ENCODE data around the gene CHI3L1. TPM values are rescaled to one million over a fixed set of nuclear protein-coding genes. Genes with fewer than 3 reads are reported as not detected.

Gene CHI3L1
- total RNA-seq, 2 experiments from 2014 or later: 0.24 to 0.44 TPM

GRCh38 chr1:203178821-203179666 lies 7.5 kb downstream of the CHI3L1 start:
- intact Hi-C loops (cut with micrococcal nuclease): no loop called here
- Mint-ChIP-seq H3K9me3 (no peaks in the 10 kb centered on the region), H3K27me3 (ENCODE audit: low read depth) (no peaks in the 10 kb centered on the region), H3K4me3 (no peak overlapping the region), H3K4me1 (ENCODE audit: low read depth) (no peaks in the 10 kb centered on the region), H3K36me3 (ENCODE audit: low read depth) (no peaks in the 10 kb centered on the region), H3K27ac (no peak overlapping the region)
- no peak for DNase-seq
- CTCF ChIA-PET: interaction anchor here (0.7 kb wide), 1 partner anchor 31 kb away, joined by 3 read pairs; no protein-coding TSS in a partner anchor

- CTCF ChIA-PET: no interaction called here
- intact Hi-C loops (cut with micrococcal nuclease): no loop called here
- Mint-ChIP-seq H3K27ac (no peak overlapping the region), H3K4me3 (no peak overlapping the region), H3K27me3 (ENCODE audit: low read depth) (no peaks in the 10 kb centered on the region), H3K4me1 (ENCODE audit: low read depth) (no peaks in the 10 kb centered on the region), H3K36me3 (ENCODE audit: low read depth) (no peaks in the 10 kb centered on the region), H3K9me3 (no peaks in the 10 kb centered on the region)
- DNase-seq: no peak
These were observed 8.4 kb downstream of the CHI3L1 start for GRCh38 chr1:203178083-203178482.

- H3K27me3 Mint-ChIP-seq (ENCODE audit: low read depth): no peaks in the 10 kb centered on the region
These were observed 8.9 kb downstream of the CHI3L1 start for GRCh38 chr1:203177470-203178039.

GRCh38 chr1:203177036-203177405 lies 9.5 kb downstream of the CHI3L1 start:
- Mint-ChIP-seq H3K27me3 (ENCODE audit: low read depth) (no peaks in the 10 kb centered on the region), H3K4me1 (ENCODE audit: low read depth) (no peaks in the 10 kb centered on the region), H3K36me3 (ENCODE audit: low read depth) (no peaks in the 10 kb centered on the region), H3K4me3 (no peak overlapping the region), H3K27ac (no peak overlapping the region), H3K9me3 (no peaks in the 10 kb centered on the region)
- no peak for DNase-seq
- intact Hi-C loops (cut with micrococcal nuclease): no loop called here
- CTCF ChIA-PET: interaction anchor here (1.5 kb wide), 1 partner anchor 40 kb away, joined by 4 read pairs; no protein-coding TSS in a partner anchor

More at GRCh38 chr1:203177470-203178039, 8.9 kb downstream of the CHI3L1 start:
- Mint-ChIP-seq H3K4me3 (no peak overlapping the region), H3K36me3 (ENCODE audit: low read depth) (no peaks in the 10 kb centered on the region), H3K27ac (no peak overlapping the region), H3K9me3 (no peaks in the 10 kb centered on the region), H3K4me1 (ENCODE audit: low read depth) (no peaks in the 10 kb centered on the region)
- DNase-seq: no peak
- CTCF ChIA-PET: interaction anchor here (1.5 kb wide), 1 partner anchor 39 kb away, joined by 4 read pairs; no protein-coding TSS in a partner anchor
- intact Hi-C loops (cut with micrococcal nuclease): no loop called here

- no peaks in the 10 kb centered on the region for H3K4me1 Mint-ChIP-seq (ENCODE audit: low read depth)
- H3K27me3 Mint-ChIP-seq (ENCODE audit: low read depth): no peaks in the 10 kb centered on the region
- H3K27ac Mint-ChIP-seq: no peak overlapping the region
- H3K4me3 Mint-ChIP-seq: no peak overlapping the region
- CTCF ChIA-PET: interaction anchor here (0.7 to 1.5 kb wide), 2 partner anchors 9 to 40 kb away, joined by 3 to 4 read pairs; no protein-coding TSS in a partner anchor
- intact Hi-C loops (cut with micrococcal nuclease): no loop called here
- no peaks in the 10 kb centered on the region for H3K36me3 Mint-ChIP-seq (ENCODE audit: low read depth)
- no peaks in the 10 kb centered on the region for H3K9me3 Mint-ChIP-seq
- DNase-seq: no peak
These were observed 10.1 kb downstream of the CHI3L1 start for GRCh38 chr1:203176273-203177035.

- no peak for DNase-seq
- intact Hi-C loops (cut with micrococcal nuclease): no loop called here
- no peaks in the 10 kb centered on the region for H3K9me3 Mint-ChIP-seq
- H3K4me1 Mint-ChIP-seq (ENCODE audit: low read depth): no peaks in the 10 kb centered on the region
- no peak overlapping the region for H3K27ac Mint-ChIP-seq
- no peak overlapping the region for H3K4me3 Mint-ChIP-seq
- H3K27me3 Mint-ChIP-seq (ENCODE audit: low read depth): no peaks in the 10 kb centered on the region
- CTCF ChIA-PET: interaction anchor here (0.7 to 1.5 kb wide), 3 partner anchors 9 to 137 kb away, joined by 3 to 4 read pairs (median 3); no protein-coding TSS in a partner anchor
- no peaks in the 10 kb centered on the region for H3K36me3 Mint-ChIP-seq (ENCODE audit: low read depth)
These were observed 10.7 kb downstream of the CHI3L1 start for GRCh38 chr1:203175827-203176241.

- Mint-ChIP-seq H3K4me3 (no peak within 1 kb of the TSS), H3K36me3 (ENCODE audit: low read depth) (no peaks in the 10 kb centered on the region), H3K27me3 (ENCODE audit: low read depth) (no peaks in the 10 kb centered on the region), H3K9me3 (no peaks in the 10 kb centered on the region), H3K27ac (no peak within 1 kb of the TSS), H3K4me1 (ENCODE audit: low read depth) (no peaks in the 10 kb centered on the region)
- CTCF ChIA-PET: interaction anchor here (0.8 kb wide), 1 partner anchor 136 kb away, joined by 3 read pairs; no protein-coding TSS in a partner anchor
- intact Hi-C loops (cut with micrococcal nuclease): no loop called here
- DNase-seq: no peak
These were observed 11.2 kb downstream of the CHI3L1 start, which contains the start of gene MYBPH for GRCh38 chr1:203175237-203175826. Gene MYBPH, minus strand, starts transcription at chr1:203175826. Its CDS starts 71 bp downstream, at chr1:203175755.

- CTCF ChIA-PET: interaction anchor here (1.2 kb wide), 1 partner anchor 13 kb away, joined by 3 read pairs; no protein-coding TSS in a partner anchor
These were observed 12.0 kb downstream of the CHI3L1 start for GRCh38 chr1:203174324-203174985.

GRCh38 chr1:203173566-203173965 lies 12.9 kb downstream of the CHI3L1 start:
- no peak for DNase-seq
- H3K27ac Mint-ChIP-seq: no peak overlapping the region
- H3K27me3 Mint-ChIP-seq (ENCODE audit: low read depth): no peaks in the 10 kb centered on the region
- no peak overlapping the region for H3K4me3 Mint-ChIP-seq
- H3K4me1 Mint-ChIP-seq (ENCODE audit: low read depth): no peaks in the 10 kb centered on the region
- H3K9me3 Mint-ChIP-seq: no peaks in the 10 kb centered on the region
- CTCF ChIA-PET: interaction anchor here (0.8 to 3.3 kb wide), 12 partner anchors 12 to 166 kb away, joined by 3 to 37 read pairs (median 4); partner anchors contain the start of gene TMEM183A
- no peaks in the 10 kb centered on the region for H3K36me3 Mint-ChIP-seq (ENCODE audit: low read depth)
- intact Hi-C loops (cut with micrococcal nuclease): loop anchor here (2.0 kb wide), 1 partner anchor 55 kb away; no protein-coding TSS in a partner anchor

More at GRCh38 chr1:203174324-203174985, 12.0 kb downstream of the CHI3L1 start:
- no peaks in the 10 kb centered on the region for H3K27me3 Mint-ChIP-seq (ENCODE audit: low read depth)
- no peak overlapping the region for H3K27ac Mint-ChIP-seq
- H3K4me3 Mint-ChIP-seq: no peak overlapping the region
- no peaks in the 10 kb centered on the region for H3K4me1 Mint-ChIP-seq (ENCODE audit: low read depth)
- H3K9me3 Mint-ChIP-seq: no peaks in the 10 kb centered on the region
- DNase-seq: no peak
- no peaks in the 10 kb centered on the region for H3K36me3 Mint-ChIP-seq (ENCODE audit: low read depth)
- intact Hi-C loops (cut with micrococcal nuclease): no loop called here

- Mint-ChIP-seq H3K27me3 (ENCODE audit: low read depth) (no peaks in the 10 kb centered on the region), H3K4me3 (no peak overlapping the region), H3K4me1 (ENCODE audit: low read depth) (no peaks in the 10 kb centered on the region), H3K36me3 (ENCODE audit: low read depth) (no peaks in the 10 kb centered on the region), H3K9me3 (no peaks in the 10 kb centered on the region), H3K27ac (no peak overlapping the region)
- CTCF ChIA-PET: interaction anchor here (0.7 to 3.3 kb wide), 18 partner anchors 11 to 374 kb away, joined by 3 to 37 read pairs (median 4); partner anchors contain the start of gene TMEM183A
- DNase-seq: no peak
- intact Hi-C loops (cut with micrococcal nuclease): loop anchor here (2.0 kb wide), 1 partner anchor 54 kb away; no protein-coding TSS in a partner anchor
These were observed 13.4 kb downstream of the CHI3L1 start for GRCh38 chr1:203173011-203173555.

Data from activated naive CD4-positive, alpha-beta T cell treated with anti-CD3 and anti-CD28 coated beads for 36 hours (primary cell).